Mononuclear cell (primary cell): ENCODE results near the gene GLRX5. TPM values are rescaled to one million over a fixed set of nuclear protein-coding genes. Genes with fewer than 3 reads are reported as not detected.
"Not testable (repeated sequence)": the region's sequence is repeated elsewhere in the genome, so short reads cannot be mapped to it uniquely, and the experiment has no call there.

Source experiments
- H3K27me3 ChIP-seq: 2 replicates; pipeline ENCODE4 v1.6.0; 2011; ENCODE audit warnings: low read length, control low read depth; ENCODE audit not compliant: insufficient read depth
- H3K4me1 ChIP-seq: 2 replicates; pipeline ENCODE4 v1.5.1; 2011; ENCODE audit warnings: mild to moderate bottlenecking, low read length, control low read depth; ENCODE audit not compliant: insufficient read depth
- H3K4me3 ChIP-seq: 2 replicates; pipeline ENCODE4 v1.5.1; 2011; ENCODE audit warnings: mild to moderate bottlenecking, low read length, moderate library complexity
- H3K9me3 ChIP-seq: 2 replicates; pipeline ENCODE4 v1.5.1; 2011; ENCODE audit warnings: low read depth, mild to moderate bottlenecking, control low read depth, low read length
- total RNA-seq: library from RNA; depleted of rRNA; stranded (reverse); fragments of >200 nt; gene quantifications from one replicate; pipeline ENCODE4 v1.2.3, GENCODE V29; 2012

GLRX5 gene
- total RNA-seq, 1 donor = 14.4 TPM

GRCh38 chr14:95575840-95576473, 41.1 kb downstream of the GLRX5 start:
- no peaks in the 10 kb centered on the region for H3K4me1 ChIP-seq
- H3K4me3 ChIP-seq = no peak overlapping the region
- H3K27me3 ChIP-seq = peaks cover 3% of the 10 kb centered on the region
- H3K9me3 ChIP-seq = no peaks in the 10 kb centered on the region

- Histone ChIP-seq H3K27me3 (peaks cover 3% of the 10 kb centered on the region), H3K9me3 (no peaks in the 10 kb centered on the region), H3K4me3 (no peak overlapping the region), H3K4me1 (no peaks in the 10 kb centered on the region)
Measured at GRCh38 chr14:95577067-95577800, 42.4 kb downstream of the GLRX5 start.

- no peaks in the 10 kb centered on the region for H3K4me1 ChIP-seq
- H3K9me3 ChIP-seq = no peaks in the 10 kb centered on the region
- H3K4me3 ChIP-seq = no peak overlapping the region
- H3K27me3 ChIP-seq = peaks cover 3% of the 10 kb centered on the region
Measured at GRCh38 chr14:95577870-95578269, 43.0 kb downstream of the GLRX5 start.

DNA sequence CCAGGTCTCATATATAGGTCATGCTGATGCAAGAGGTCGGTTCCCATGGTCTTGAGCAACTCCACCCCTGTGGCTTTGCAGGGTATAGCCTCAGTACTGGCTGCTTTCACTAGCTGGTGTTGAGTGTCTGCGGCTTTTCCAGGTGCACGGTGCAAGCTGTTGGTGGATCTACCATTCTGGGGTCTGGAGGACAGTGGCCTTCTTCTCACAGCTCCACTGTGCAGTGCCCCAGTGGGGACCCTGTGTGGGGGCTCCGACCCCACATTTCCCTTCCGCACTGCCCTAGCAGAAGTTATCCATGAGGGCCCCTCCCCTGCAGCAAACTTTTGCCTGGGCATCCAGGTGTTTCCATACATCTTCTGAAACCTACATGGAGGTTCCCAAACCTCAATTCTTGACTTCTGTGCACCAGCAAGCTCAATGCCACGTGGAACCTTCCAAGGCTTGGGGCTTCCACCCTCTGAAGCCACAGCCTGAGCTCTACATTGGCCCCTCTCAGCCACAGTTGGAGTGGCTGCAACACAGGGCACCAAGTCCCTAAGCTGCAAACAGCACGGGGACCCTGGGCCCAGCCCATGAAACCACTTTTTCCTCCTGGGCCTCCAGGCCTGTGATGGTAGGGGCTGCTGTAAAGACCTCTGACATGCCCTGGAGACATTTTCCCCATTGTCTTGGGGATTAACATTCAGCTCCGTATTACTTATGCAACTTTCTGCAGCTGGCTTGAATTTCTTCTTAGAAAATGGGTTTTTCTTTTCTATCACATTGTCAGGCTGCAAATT, 49.2 kb downstream of the GLRX5 start:
- not testable (repeated sequence) for H3K9me3 ChIP-seq, H3K4me3 ChIP-seq, H3K27me3 ChIP-seq, H3K4me1 ChIP-seq

DNA sequence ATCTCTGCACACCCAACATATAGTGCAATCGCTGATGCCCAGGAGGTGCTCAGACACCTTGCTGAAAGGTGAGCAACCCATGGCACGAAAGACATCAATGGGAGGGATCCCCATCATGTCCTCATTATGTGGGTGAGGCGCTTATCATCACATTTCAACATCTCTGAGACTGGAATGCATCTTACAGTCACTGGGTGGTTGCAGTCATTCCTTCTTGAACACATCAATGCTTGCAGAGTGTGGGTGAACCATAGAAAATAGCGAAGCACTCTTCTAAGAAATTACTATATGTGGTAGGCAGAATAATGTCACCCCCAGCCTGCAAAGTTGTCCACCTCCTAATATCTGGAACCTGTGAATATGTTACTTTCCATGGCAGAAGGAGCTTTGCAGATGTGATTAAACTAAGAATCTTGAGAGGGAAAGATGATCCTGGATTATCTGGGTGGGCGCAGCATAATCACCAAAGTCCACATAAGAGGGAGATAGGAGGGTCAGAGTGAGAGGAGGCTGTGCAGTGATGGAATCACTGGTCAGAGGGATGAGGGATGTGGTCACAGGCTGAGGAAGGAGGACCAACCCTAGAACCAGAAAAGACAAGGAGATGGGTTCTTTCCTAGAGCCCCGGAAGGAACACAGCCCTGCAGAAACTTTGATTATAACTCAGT, 51.2 kb downstream of the GLRX5 start:
- no peaks in the 10 kb centered on the region for H3K9me3 ChIP-seq
- no peak overlapping the region for H3K4me3 ChIP-seq
- no peaks in the 10 kb centered on the region for H3K4me1 ChIP-seq
- H3K27me3 ChIP-seq = no peaks in the 10 kb centered on the region

DNA sequence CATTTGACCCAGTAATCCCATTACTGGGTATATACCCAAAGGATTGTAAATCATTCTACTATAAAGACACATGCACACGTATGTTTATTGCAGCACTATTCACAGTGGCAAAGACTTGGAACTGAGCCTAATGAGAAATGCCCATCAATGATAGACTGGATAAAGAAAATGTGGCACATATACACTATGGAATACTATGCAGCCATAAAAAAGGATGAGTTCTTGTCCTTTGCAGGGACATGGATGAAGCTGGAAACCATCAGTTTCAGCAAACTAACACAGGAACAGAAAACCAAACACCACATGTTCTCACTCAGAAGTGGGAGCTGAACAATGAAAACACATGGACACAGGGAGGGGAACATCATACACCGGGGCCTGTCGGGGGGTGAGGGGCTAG, 56.3 kb downstream of the GLRX5 start:
- H3K9me3 ChIP-seq, H3K4me3 ChIP-seq, H3K27me3 ChIP-seq, H3K4me1 ChIP-seq: not testable (repeated sequence)

Other genes starting within 250 kb of the GLRX5 start
- 9.0 TPM for gene CLMN, start 215.1 kb upstream of the GLRX5 start, total RNA-seq
- gene SYNE3, start 18.4 kb upstream of the GLRX5 start, total RNA-seq = 27.6 TPM
- gene TCL1B, start 151.4 kb downstream of the GLRX5 start, total RNA-seq = 0.21 TPM
- 3.0 TPM for gene TCL1A, start 179.1 kb downstream of the GLRX5 start, total RNA-seq